GM21381 (cell line): ENCODE data around the gene CXorf65.

Source experiments
- ATAC-seq: cut with Tn5 transposase; IDR thresholded peaks from one replicate; pipeline ENCODE4 v1.9.1; 2021; ENCODE audit warnings: mild to moderate bottlenecking, moderate library complexity; ENCODE audit not compliant: unreplicated experiment

The CXorf65 gene

DNA sequence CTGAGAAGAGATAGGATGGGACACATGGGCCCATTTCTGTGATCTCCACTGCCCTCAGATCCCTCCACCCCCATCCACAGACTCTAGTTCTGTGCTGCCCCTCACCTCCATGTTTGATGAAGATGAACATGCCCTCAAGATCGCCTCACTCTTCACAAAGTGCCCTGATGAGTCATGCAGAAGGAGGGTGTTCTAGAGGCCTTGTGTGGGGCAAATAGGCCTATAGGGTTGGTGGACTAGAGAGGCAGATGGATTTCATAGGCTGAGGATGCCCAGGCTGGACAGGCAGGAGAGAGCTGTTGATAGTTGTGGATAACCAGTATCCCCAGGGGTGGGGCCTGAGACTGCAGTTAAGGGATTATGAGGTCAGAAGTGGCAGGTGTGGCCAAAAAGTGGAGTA lies at the start of gene CXorf65:
CXorf65 (minus strand) TSS at position 314 of the 400 bp plus-strand sequence; CDS start at position 130, 184 bp downstream.
- no peak for ATAC-seq

DNA sequence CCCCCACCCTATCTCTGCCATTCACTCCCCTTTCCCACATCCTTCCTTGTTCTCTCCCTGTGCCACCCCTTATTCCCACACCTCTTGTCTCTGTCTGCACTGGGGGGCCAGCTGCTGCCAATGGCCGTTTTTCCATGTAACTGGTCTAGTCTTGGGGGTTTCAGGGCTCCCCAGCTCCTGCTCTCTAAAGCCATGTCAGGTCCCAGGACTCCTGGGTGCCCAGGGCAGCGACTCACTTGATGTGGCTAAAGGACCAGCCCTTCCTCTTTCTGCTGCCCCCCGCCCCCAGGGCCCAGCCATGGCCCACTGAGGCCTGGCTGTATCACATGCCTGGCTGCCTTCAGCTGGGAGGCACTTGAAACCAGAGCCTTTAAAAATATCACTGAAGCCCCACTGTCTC lies 48.1 kb upstream of the CXorf65 start:
- ATAC-seq = no peak

DNA sequence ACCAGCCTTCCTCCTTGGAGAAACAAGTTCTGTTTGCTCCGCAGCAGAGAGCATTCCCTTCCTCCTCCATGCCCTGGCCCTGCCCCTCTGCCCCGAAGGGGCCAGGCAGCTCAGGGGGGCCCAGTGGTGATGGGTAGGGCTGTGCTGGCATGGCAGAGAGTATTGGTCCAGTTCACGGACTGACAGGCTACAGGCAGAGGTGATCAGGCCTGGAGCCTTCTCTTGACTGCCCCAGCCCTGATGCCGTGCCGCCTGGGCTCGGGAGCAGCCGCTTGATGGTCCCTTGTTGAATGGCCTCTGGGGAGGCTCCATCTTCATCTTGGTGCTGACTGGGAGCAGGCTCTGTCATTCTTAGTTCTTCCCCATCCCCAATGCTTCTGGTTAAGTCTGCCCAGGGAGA lies 47.7 kb upstream of the CXorf65 start:
- ATAC-seq = no peak

DNA sequence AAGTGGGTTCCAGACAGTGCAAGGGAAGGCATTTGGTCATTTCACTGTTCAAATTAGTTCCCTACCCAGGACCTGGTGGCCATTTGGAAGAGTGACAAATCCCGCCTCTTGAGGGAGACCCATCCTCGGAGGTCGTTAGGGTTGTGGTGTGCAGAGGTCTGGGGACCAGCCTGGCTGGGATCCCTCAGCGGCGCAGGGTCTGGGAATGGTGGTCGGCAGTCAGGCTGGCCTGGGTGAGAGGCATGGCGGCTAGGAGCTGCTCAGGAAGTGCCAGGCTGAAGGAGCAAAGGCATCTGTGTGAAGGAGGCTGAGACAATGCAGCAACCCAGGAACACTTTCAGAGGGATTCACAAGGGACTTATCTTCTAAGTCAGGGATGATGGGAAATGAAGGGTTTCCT lies 44.8 kb upstream of the CXorf65 start:
- no peak for ATAC-seq

DNA sequence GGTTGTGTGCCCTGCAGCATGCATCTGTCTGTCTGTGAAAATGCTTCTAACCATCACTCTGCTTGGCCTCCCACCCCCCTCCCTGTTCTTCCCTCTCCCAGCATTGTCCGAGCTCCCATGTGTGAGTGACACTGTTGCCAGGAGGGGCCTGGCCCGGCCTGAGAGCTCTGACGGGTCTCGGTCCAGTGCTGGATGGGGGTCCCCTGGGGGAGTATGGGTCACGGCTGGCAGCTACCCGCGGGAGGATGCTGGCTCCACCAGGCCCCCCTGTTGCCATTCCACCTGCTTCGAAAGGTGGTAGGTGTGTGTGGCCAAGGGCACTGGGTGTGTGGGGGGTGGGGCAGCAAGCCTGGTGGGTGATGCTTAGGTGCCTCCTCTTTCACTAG lies 41.7 kb upstream of the CXorf65 start:
- ATAC-seq = no peak

DNA sequence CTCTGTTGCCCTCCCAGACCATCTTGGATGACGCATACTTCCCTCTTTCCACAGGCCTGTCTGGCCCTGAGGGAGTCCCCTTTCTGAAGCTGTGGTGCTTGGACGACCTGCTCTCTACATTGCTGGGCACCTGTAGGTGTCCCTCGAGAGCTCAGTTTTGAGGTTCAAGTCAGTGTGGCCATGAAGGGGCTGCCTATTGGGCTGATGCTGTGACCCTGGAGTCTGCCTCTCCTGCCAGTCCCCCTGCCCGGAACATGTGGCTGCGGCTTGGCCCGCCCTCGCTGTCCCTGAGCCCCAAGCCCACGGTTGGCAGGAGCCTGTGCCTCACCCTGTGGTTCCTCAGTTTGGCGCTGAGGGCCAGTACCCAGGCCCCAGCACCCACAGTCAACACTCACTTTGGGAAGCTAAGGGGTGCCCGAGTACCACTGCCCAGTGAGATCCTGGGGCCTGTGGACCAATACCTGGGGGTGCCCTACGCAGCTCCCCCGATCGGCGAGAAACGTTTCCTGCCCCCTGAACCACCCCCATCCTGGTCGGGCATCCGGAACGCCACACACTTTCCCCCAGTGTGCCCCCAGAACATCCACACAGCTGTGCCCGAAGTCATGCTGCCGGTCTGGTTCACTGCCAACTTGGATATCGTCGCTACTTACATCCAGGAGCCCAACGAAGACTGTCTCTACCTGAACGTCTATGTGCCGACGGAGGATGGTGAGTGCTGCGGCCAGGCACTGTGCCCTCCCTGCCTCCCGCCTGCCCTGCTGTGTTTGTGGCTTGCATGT lies 41.1 kb upstream of the CXorf65 start:
- no peak for ATAC-seq

DNA sequence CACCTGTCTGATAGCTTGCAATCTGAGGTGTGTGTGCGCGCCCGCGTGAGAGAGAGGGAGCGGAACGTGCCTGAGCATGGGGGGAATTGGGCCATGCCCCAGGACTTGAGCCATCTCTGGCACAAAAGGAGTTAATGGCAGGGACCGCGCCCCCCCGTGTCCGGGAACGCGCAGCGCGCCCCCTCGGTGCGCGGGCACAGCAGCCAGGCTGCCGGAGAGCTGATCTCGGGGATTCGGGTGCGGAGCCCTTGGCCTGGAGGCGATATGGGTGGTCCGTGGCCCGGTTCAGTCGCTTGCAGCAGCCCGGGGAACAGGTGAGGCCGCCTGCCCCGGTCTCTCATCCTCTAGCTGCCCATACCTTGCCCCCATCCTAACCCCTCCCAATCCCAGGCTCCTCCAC lies 38.1 kb upstream of the CXorf65 start, which contains the start of gene NLGN3:
NLGN3 (plus strand) TSS at position 191 of the 400 bp plus-strand sequence. CDS start 2,909 bp downstream, outside the sequence.
- ATAC-seq = no peak

DNA sequence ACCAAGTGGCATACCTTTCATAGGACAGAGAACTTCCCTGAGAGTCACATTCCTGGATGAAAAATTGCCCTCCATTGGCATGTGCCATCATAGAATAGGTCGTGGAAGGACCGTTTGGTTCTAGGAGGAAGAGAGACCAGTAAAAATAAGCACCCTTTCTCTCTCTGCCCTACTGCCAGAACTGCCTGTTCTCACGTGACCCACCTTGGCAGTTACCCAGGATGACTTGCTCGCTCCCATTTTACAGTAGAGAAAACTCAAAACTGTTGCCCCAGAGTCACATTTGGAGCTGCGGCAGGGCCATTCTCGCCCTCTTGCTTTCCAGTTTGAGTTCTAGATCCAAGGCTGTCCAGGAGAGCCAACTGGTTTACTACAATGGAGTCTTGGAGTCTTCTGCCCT lies 37.0 kb upstream of the CXorf65 start:
- no peak for ATAC-seq

DNA sequence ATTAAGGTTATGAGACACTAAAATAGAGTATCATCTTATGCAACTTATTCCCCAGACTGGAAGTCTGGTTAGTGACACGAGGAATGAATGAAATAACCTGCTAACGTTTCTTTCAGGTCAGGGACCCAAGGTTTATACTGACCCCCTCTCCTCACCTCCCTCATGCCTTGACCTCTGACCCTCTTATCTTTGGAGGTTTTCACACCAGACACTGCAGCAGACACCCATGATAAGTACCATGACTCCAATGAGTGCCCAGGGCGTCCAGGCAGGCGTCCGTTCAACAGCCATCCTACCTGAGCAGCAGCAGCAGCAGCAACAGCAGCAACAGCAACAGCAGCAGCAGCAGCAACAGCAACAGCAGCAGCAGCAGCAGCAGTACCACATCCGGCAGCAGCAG lies 33.9 kb upstream of the CXorf65 start:
- ATAC-seq = no peak

DNA sequence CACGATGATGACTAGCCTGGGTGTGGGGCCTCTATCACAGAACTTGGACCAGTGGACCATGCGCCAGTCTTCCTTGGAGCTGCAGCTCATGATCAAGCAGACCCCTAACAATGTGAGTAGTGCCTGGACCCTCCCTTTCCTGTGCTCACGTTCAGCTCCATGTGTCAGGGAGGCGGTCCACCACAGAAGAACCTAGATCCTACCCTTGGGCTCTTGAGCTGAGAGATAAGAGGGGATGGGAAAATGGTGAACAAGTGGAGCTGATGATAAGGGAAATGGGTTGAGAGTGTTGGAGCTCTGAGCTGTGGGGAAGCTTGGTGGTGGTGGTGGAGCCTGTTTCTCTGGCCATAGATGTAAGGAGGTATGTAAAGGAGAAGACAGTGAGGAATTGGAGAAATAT lies 25.0 kb upstream of the CXorf65 start:
- no peak for ATAC-seq

DNA sequence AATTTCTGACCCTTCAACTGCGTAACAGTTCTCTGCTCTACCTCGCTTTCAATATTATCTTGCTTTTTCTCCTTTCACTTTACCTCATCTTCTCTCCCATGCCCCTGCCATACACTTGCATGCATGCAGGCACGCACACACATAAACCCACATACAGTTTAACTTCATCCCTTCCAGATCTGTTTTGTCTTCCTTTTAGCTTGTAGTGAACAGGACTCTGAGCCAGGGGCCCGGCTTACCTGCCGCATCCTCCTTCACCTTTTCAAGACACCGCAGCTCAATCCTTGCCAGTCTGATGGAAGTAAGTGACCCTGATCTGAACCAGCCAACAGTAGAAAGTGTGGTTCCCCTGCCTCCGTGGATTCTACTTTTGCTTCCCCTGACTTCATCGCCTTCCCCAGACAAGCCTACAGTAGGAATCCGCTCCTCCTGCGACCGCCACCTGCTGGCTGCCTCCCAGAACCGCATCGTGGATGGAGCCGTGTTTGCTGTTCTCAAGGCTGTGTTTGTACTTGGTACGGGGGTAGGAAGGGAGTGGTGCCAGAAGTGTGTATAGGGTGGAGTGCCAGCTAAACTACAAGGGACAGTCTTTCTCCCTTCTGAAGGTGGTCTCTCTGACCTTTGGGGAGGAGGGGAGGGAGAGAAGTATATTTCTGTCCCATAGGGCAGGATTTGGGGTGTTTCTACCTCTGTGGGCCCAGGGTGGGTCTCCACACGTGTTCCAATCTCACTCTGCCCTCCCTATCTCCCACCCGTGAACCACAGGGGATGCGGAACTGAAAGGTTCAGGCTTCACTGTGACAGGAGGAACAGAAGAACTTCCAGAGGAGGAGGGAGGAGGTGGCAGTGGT lies 22.6 kb upstream of the CXorf65 start:
- no peak for ATAC-seq

DNA sequence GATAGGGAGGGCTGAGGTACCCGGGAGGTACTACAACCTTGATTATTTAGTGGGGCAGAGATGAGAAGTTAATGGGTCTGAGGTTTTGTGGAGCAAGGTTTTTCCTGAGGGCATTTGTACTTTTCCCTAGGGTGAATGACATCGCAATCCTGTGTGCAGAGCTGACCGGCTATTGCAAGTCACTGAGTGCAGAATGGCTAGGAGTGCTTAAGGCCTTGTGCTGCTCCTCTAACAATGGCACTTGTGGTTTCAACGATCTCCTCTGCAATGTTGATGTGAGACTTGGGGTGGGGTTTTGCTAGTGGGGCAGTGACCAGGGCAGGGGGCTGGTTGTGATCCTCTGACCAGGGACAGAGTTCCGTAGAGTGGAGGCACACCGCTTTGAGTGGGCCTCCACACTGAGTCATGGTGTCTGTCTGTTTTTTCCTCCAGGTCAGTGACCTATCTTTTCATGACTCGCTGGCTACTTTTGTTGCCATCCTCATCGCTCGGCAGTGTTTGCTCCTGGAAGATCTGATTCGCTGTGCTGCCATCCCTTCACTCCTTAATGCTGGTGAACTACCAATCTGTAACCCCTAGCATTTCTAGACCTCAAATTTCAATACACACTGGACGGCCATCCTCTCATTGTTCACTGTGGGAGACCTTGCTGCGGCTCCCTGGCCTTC lies 21.8 kb upstream of the CXorf65 start:
- no peak for ATAC-seq

DNA sequence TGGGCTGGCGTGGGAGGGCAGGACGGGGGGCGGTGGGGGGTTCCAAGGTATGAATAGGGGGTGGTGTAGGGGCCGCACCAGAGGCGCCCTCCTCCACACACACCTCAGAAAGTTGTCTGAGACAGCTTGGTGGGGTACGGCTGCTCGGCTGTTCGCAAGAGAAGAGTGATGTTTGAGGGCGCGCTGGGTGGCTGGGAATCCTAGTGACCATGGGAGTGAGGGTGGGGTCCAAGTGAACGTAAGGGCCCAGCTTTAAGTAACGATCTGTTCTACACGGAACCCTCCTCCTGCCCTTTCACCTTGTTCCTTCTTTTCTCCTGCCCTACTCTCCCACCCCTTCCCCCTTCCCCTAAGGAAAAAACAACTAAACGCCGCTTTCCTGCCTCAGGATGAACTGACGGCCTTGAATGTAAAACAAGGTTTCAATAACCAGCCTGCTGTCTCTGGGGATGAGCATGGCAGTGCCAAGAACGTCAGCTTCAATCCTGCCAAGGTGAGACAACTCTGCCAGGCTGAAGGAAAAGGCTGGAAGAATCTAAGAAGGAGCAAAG lies 12.5 kb upstream of the CXorf65 start:
- no peak for ATAC-seq

DNA sequence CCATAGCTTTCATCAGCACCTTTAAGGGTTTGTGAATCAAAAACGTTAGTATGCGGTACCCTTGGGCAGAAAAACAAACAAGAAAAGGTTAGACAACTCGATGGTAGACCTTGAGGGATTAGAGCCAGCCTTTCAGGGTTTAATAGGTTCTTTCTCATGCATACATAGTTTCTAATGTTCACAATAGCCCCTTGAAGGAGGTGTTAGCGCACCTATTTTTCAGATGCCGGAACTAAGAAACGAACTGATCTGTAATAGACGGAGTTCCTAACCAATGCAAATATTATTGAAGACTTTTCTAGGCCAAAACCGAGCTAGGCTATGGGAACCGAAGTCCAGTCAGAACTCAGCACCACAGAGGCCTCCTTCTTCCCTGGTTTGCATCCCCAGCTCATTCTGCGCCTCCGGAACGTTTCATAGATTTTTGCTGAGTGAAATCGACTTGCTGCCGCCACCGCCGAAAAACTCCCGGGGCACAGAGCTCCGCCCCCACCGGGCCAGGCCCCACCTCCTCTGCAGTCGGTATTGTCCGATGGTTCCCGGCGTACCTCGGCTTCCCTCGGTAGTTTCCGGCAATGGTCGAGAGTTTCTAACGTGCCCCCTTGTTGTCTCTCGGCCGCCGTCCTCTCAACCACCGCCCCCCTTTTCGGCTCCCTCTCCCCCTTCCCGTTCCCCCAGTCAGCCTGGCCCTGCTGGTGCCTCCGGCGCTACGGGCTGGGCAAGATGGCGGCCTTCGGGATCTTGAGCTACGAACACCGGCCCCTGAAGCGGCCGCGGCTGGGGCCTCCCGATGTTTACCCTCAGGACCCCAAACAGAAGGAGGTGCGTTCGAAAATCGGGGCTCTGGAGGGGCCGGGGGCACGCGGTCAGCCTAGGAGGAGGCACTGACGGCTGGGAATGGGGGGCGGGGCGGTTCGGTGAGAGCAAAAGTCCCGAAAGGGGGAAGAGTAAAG lies 11.8 kb upstream of the CXorf65 start, which contains the start of gene MED12:
MED12 (plus strand) TSS at position 565 of the 953 bp plus-strand sequence; CDS start at position 724, 159 bp downstream.
- ATAC-seq = peak; percentile 97

DNA sequence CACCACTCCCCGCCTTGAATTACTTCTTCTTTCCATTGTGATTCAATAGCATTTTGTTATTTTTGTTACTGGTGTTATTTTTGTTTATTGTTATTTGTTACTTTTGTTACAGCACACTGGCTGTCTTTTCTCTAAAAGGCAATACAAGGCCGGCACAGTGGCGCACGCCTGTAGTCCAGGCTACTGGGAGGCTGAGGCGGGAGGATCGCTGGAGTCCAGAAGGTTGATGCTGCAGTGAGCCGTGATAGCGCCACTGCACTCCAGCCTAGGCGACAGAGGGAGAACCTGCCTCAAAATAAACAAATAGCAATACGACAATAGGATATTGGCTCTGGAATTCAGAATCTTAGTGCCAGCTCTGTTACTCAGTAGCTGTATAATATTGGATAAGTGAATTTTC lies 10.8 kb upstream of the CXorf65 start:
- no peak for ATAC-seq

DNA sequence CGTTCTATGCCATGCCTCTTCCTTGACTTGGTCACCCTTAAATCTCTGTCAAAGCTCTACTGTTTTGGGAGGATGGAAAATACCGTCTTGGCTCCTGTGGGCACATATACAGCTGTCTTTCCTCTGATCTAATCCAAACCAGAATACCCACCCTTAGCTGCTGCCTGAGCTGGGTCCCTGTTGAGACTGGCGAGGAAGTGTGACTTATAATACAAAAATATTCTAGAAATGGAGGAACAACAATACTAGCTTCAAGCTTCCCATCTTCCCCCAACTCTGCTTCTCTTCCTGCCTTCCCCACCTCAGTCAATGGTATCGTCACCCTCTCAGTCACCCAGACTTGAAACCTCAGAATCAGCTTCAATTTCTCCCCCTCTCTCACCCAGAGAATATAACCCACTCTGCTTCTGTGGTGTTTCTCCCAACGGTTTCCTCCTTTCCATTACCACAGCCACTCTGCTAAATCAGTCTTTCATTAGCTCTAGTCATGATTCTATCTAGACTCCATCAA lies 5.4 kb upstream of the CXorf65 start:
- ATAC-seq = peak; percentile 20

DNA sequence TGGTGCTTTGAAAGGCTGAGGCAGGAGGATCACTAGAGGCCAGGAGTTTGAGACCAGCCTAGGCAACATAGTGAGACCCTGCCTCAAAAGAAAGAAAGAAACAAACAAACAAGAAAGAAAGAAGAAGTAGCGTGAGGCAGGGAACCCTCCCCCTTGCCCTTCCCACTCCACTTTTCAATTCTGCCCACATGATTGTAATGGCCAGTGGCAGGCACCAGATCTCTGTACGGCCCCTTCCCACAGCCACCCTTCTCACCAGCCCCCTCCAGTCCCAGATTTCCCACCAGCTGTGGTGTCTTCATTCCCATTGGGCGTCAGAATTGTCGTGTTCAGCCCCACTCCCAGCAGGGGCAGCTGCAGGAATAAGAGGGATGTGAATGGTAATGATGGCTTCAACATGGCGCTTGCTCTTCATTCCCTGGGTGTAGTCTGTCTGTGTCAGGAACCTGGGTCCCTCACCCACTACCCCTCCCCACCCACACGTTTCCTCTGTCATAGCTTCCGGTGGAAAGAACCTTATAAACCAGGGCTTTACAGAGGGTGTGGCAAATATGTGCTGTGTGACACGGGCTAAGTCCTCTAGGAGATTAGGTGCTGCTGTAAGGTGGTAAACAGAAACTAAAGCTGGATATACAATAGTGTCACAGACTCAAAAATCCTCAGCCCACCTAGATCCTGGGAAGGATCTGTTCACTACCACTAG lies 4.8 kb upstream of the CXorf65 start, which contains the start of gene IL2RG:
IL2RG (minus strand) TSS at position 437 of the 703 bp plus-strand sequence; CDS start at position 399, 38 bp downstream.
- ATAC-seq = peak; percentile 79

DNA sequence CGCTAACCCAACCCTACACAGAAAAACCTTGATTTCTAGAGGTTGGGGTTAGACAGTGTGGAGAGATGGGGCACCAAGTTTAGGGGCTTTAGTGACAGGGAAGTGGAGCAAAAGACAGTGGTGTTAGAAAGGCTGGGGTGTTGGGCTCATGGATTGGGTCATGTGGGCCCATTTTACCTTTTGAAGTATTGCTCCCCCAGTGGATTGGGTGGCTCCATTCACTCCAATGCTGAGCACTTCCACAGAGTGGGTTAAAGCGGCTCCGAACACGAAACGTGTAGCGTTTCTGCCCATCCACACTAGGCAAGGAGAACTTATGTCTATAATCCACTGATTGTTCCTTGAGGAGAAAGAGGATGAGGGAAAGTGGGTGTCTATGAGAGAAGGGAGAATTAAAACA lies 2.5 kb upstream of the CXorf65 start:
- no peak for ATAC-seq
